ENCODE data around the gene ZNF185. TPM values are rescaled to one million over a fixed set of nuclear protein-coding genes. Genes with fewer than 3 reads are reported as not detected.

Gene ZNF185
- total and polyA plus RNA-seq, 2 experiments from 2014 or later = 3.7 to 4.5 TPM

DNA sequence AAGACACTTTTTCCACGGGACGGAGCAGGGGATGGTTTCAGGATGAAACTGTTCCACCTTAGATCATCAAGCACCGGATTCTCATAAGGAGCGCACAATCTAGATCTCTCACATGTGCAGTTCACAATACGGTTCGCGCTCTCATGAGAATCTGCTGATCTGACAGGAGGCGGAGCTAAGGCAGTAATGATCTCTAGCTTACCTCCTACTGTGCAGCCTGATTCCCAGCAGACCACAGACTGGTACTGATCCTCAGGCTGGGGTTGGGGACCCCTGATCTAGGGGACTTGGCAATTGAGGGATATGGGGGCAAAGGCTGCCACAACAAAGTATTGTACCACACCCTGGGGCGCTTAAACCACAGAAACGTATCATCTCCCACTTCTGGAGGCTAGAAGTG, 25.7 kb downstream of the ZNF185 start:
- no peak overlapping the region for H3K27ac ChIP-seq
- WGBS, 2 experiments (ENCODE audit: low coverage in 1 of 2, low lambda C conversion rate in 2 of 2, missing lambda C conversion rate in 2 of 2) = 77 to 80% methylated on average over 9 to 10 of the region's 10 CpGs
- H4K20me1 ChIP-seq (ENCODE audit: insufficient read depth) = no peaks in the 10 kb centered on the region

DNA sequence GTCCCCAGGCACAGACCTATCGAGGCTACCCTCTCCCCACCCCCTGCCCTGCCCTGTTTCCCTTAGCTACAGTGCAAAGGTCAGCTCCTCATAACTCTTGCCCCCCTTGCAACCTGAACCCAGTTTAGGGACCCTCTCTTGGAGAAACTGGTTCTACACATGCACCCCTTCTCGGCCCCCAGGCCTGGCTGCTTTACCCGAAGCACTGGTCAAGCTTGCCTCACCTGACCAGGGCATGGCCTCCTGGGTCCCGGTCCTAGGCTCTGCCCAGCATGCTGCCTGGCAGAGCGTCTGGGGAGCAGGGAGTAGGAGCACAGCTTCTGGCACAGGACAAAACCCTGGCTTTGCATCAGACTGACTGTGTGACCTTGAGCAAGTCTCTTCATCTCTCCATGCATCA, 28.0 kb downstream of the ZNF185 start:
- Histone ChIP-seq H3K36me3 (ENCODE audit: low read depth) (no peaks in the 10 kb centered on the region), H3K9me2 (ENCODE audit: insufficient read depth) (no peaks in the 10 kb centered on the region), H3K4me3 (no peak overlapping the region), H3F3A (ENCODE audit: insufficient read depth) (no peaks in the 10 kb centered on the region), H3K27me3 (replicated peaks; ENCODE audit: insufficient read depth) (no peaks in the 10 kb centered on the region), H3K9me3 (ENCODE audit: low read depth) (no peaks in the 10 kb centered on the region), H3K79me2 (ENCODE audit: insufficient read depth) (no peaks in the 10 kb centered on the region), H4K20me1 (ENCODE audit: insufficient read depth) (no peaks in the 10 kb centered on the region), H3K4me1 (ENCODE audit: insufficient read depth) (no peaks in the 10 kb centered on the region), H3K27ac (no peak overlapping the region), H2AFZ (no peak overlapping the region), H3K4me2 (ENCODE audit: unreplicated experiment) (no peak overlapping the region), H3K9ac (no peak overlapping the region)
- TF ChIP-seq EZH2phosphoT487 (IDR thresholded peaks at IDR 0.05; ENCODE audit: insufficient read depth, low read depth) (no peak), EZH2 (IDR thresholded peaks at IDR 0.05; ENCODE audit: insufficient read depth, poor library complexity, severe bottlenecking) (no peak)
- in situ Hi-C loops (cut with MboI) = no loop called here
- WGBS, 2 experiments (ENCODE audit: low coverage in 1 of 2, low lambda C conversion rate in 2 of 2, missing lambda C conversion rate in 2 of 2) = 95 to 98% methylated on average over 5 of the region's 5 CpGs
- DNase-seq = no peak

More for the DNA sequence above, 25.7 kb downstream of the ZNF185 start:
- no peaks in the 10 kb centered on the region for H3K36me3 ChIP-seq (ENCODE audit: low read depth)
- TF ChIP-seq EZH2 (IDR thresholded peaks at IDR 0.05; ENCODE audit: insufficient read depth, poor library complexity, severe bottlenecking) = no peak
- TF ChIP-seq EZH2phosphoT487 (IDR thresholded peaks at IDR 0.05; ENCODE audit: insufficient read depth, low read depth) = no peak
- no peaks in the 10 kb centered on the region for H3K79me2 ChIP-seq (ENCODE audit: insufficient read depth)
- H3K9me2 ChIP-seq (ENCODE audit: insufficient read depth) = no peaks in the 10 kb centered on the region
- H3K9ac ChIP-seq = no peak overlapping the region
- no peak for DNase-seq
- no peaks in the 10 kb centered on the region for H3K4me1 ChIP-seq (ENCODE audit: insufficient read depth)
- H3K27me3 ChIP-seq (replicated peaks; ENCODE audit: insufficient read depth) = no peaks in the 10 kb centered on the region
- H3K4me3 ChIP-seq = no peak overlapping the region
- no peaks in the 10 kb centered on the region for H3K9me3 ChIP-seq (ENCODE audit: low read depth)
- H3K4me2 ChIP-seq (ENCODE audit: unreplicated experiment) = no peak overlapping the region
- H3F3A ChIP-seq (ENCODE audit: insufficient read depth) = no peaks in the 10 kb centered on the region
- in situ Hi-C loops (cut with MboI) = no loop called here
- H2AFZ ChIP-seq = no peak overlapping the region

DNA sequence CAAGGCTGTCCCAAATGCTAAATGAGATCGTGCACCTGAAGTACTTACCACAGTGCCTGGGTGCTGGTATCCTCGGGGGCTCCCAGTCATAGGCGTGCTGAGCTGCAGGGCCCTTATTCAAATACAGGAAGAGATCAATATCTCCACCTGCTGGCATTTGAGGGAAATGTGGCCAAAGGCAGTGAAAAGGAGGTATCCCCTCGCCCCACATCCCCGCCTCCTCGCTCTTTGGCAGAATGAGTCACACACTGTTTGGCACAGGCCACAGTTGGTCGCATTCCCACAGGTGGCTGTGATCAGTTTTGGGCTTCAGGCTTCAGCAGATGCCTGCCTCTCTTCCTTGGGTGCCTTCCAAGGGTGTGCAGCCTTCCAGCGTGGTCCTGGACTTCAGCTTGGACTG, 28.4 kb downstream of the ZNF185 start:
- H3K4me2 ChIP-seq (ENCODE audit: unreplicated experiment) = no peak overlapping the region

DNA sequence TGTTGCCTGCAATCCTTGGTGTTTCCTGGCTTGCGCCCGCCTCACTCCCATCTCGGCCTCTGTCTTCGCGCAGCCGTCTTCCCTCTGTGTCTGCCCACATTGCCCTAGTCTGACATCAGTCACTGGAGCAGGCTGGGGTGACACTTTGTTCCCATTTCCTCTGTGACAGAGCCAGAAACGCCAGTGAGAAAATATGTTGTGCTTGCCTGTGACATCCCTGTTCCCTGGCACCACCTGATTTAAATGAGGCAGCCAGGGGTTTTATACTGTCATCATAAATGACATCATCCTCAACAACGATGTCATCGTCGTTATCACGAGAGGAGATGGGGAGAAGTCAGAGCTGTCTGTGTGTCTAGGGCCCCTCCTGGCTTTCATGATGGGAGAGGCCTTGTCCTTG, 29.1 kb downstream of the ZNF185 start:
- DNase-seq = peak; percentile 9
- in situ Hi-C loops (cut with MboI) = no loop called here
- no peaks in the 10 kb centered on the region for H3K27me3 ChIP-seq (replicated peaks; ENCODE audit: insufficient read depth)
- no peak overlapping the region for H2AFZ ChIP-seq
- no peak overlapping the region for H3K9ac ChIP-seq
- H3K4me2 ChIP-seq (ENCODE audit: unreplicated experiment) = no peak overlapping the region
- H3K9me3 ChIP-seq (ENCODE audit: low read depth) = no peaks in the 10 kb centered on the region
- H3K36me3 ChIP-seq (ENCODE audit: low read depth) = no peaks in the 10 kb centered on the region
- no peaks in the 10 kb centered on the region for H3F3A ChIP-seq (ENCODE audit: insufficient read depth)
- no peak overlapping the region for H3K4me3 ChIP-seq
- no peaks in the 10 kb centered on the region for H4K20me1 ChIP-seq (ENCODE audit: insufficient read depth)
- TF ChIP-seq EZH2phosphoT487 (IDR thresholded peaks at IDR 0.05; ENCODE audit: insufficient read depth, low read depth) = no peak
- TF ChIP-seq EZH2 (IDR thresholded peaks at IDR 0.05; ENCODE audit: insufficient read depth, poor library complexity, severe bottlenecking) = no peak
- no peaks in the 10 kb centered on the region for H3K9me2 ChIP-seq (ENCODE audit: insufficient read depth)
- no peaks in the 10 kb centered on the region for H3K4me1 ChIP-seq (ENCODE audit: insufficient read depth)
- no peak overlapping the region for H3K27ac ChIP-seq
- 67 to 71% methylated on average over 11 of the region's 11 CpGs for WGBS, 2 experiments (ENCODE audit: low coverage in 1 of 2, low lambda C conversion rate in 2 of 2, missing lambda C conversion rate in 2 of 2)
- H3K79me2 ChIP-seq (ENCODE audit: insufficient read depth) = no peaks in the 10 kb centered on the region

More for the DNA sequence above, 28.4 kb downstream of the ZNF185 start:
- DNase-seq = peak; percentile 75
- H3F3A ChIP-seq (ENCODE audit: insufficient read depth) = no peaks in the 10 kb centered on the region
- no peaks in the 10 kb centered on the region for H3K9me3 ChIP-seq (ENCODE audit: low read depth)
- no peak for TF ChIP-seq EZH2phosphoT487 (IDR thresholded peaks at IDR 0.05; ENCODE audit: insufficient read depth, low read depth)
- no peak overlapping the region for H3K27ac ChIP-seq
- no peak overlapping the region for H3K4me3 ChIP-seq
- no peaks in the 10 kb centered on the region for H3K36me3 ChIP-seq (ENCODE audit: low read depth)
- no peaks in the 10 kb centered on the region for H3K4me1 ChIP-seq (ENCODE audit: insufficient read depth)
- H4K20me1 ChIP-seq (ENCODE audit: insufficient read depth) = no peaks in the 10 kb centered on the region
- no peak overlapping the region for H3K9ac ChIP-seq
- no peaks in the 10 kb centered on the region for H3K27me3 ChIP-seq (replicated peaks; ENCODE audit: insufficient read depth)
- in situ Hi-C loops (cut with MboI) = no loop called here
- no peak overlapping the region for H2AFZ ChIP-seq
- 4 to 5% methylated on average over 7 to 8 of the region's 8 CpGs for WGBS, 2 experiments (ENCODE audit: low coverage in 1 of 2, low lambda C conversion rate in 2 of 2, missing lambda C conversion rate in 2 of 2)
- no peaks in the 10 kb centered on the region for H3K9me2 ChIP-seq (ENCODE audit: insufficient read depth)
- H3K79me2 ChIP-seq (ENCODE audit: insufficient read depth) = no peaks in the 10 kb centered on the region
